Measurements from ENCODE around the gene CD109. TPM values are rescaled to one million over a fixed set of nuclear protein-coding genes. Genes with fewer than 3 reads are reported as not detected.

CD109 gene
- total RNA-seq, 5 donors from 2014 or later (not counting 1 experiment from before 2014, with no cell fraction given), result 0.59 to 1.0 (median 0.68) TPM

- H3K36me3 Mint-ChIP-seq, result no peaks in the 10 kb centered on the region
- ChIA-PET POLR2A (no interaction called here), CTCF (interaction anchor here (0.5 to 2.1 kb wide), 5 partner anchors 9 to 1462 kb away, joined by 3 to 15 read pairs (median 3); no protein-coding TSS in a partner anchor)
- H3K27ac ChIP-seq (ENCODE audit: low read length), result no peak overlapping the region
- no peaks in the 10 kb centered on the region for H3K9me3 ChIP-seq
- WGBS (ENCODE audit: insufficient coverage), result no CpG with 5 or more reads among the region's 2 CpGs
- no peak overlapping the region for H3K27ac Mint-ChIP-seq
- H3K27me3 ChIP-seq (replicated peaks in 1 of 2; ENCODE audit: control insufficient read depth in 2 of 2, extremely low read depth in 1 of 2, insufficient read depth in 2 of 2, low read length in 1 of 2), result no peaks in the 10 kb centered on the region
- no peaks in the 10 kb centered on the region for H3K4me1 ChIP-seq (ENCODE audit: control insufficient read depth in 1 of 2, extremely low read depth in 1 of 2, insufficient read depth in 2 of 2, low read length in 2 of 2)
- H3K4me3 Mint-ChIP-seq, result no peak overlapping the region
- DNase-seq (peak in 1 of 35 experiments; percentile 11), ATAC-seq (replicated peaks in 1 of 4) (peak in 3 of 4 experiments; percentile 40 to 51 (median 43))
- H3K4me1 Mint-ChIP-seq, result peaks cover 0 to 2% (median 0%) of the 10 kb centered on the region in 3 donors
- no peaks in the 10 kb centered on the region for H3K9me3 Mint-ChIP-seq
- H3K4me3 ChIP-seq (ENCODE audit: control insufficient read depth in 1 of 2, extremely low read depth in 1 of 2, low read length in 1 of 2), result no peak overlapping the region
- no peaks in the 10 kb centered on the region for H3K27me3 Mint-ChIP-seq
- H3K36me3 ChIP-seq (ENCODE audit: control insufficient read depth in 2 of 2, extremely low read depth in 1 of 2, insufficient read depth in 1 of 2, low read length in 1 of 2), result no peaks in the 10 kb centered on the region
These were observed 51.3 kb downstream of the CD109 start for GRCh38 chr6:73747289-73747688.

GRCh38 chr6:73752943-73753342 is 56.9 kb downstream of the CD109 start:
- CTCF ChIA-PET, result no interaction called here
- H3K27ac Mint-ChIP-seq, result no peak overlapping the region
- no CpG with 5 or more reads among the region's 3 CpGs for WGBS (ENCODE audit: insufficient coverage)

GRCh38 chr6:73766040-73766439 is 70.0 kb downstream of the CD109 start:
- ChIA-PET POLR2A (no interaction called here), CTCF (no interaction called here)
- DNase-seq, result no peak
- H3K27me3 Mint-ChIP-seq, result no peaks in the 10 kb centered on the region
- H3K27ac ChIP-seq (ENCODE audit: low read length), result no peak overlapping the region
- H3K4me1 ChIP-seq (ENCODE audit: control insufficient read depth in 1 of 2, extremely low read depth in 1 of 2, insufficient read depth in 2 of 2, low read length in 2 of 2), result no peaks in the 10 kb centered on the region
- H3K4me1 Mint-ChIP-seq, result no peaks in the 10 kb centered on the region
- no peak overlapping the region for H3K4me3 ChIP-seq (ENCODE audit: control insufficient read depth in 1 of 2, extremely low read depth in 1 of 2, low read length in 1 of 2)
- WGBS (ENCODE audit: insufficient coverage), result no CpG with 5 or more reads among the region's 1 CpG
- no peak overlapping the region for H3K27ac Mint-ChIP-seq
- H3K9me3 ChIP-seq, result no peaks in the 10 kb centered on the region
- H3K36me3 Mint-ChIP-seq, result no peaks in the 10 kb centered on the region
- ATAC-seq (replicated peaks in 1 of 4), result no peak
- H3K36me3 ChIP-seq (ENCODE audit: control insufficient read depth in 2 of 2, extremely low read depth in 1 of 2, insufficient read depth in 1 of 2, low read length in 1 of 2), result no peaks in the 10 kb centered on the region
- H3K27me3 ChIP-seq (replicated peaks in 1 of 2; ENCODE audit: control insufficient read depth in 2 of 2, extremely low read depth in 1 of 2, insufficient read depth in 2 of 2, low read length in 1 of 2), result no peaks in the 10 kb centered on the region
- no peaks in the 10 kb centered on the region for H3K9me3 Mint-ChIP-seq
- no peak overlapping the region for H3K4me3 Mint-ChIP-seq

More at GRCh38 chr6:73752943-73753342, 56.9 kb downstream of the CD109 start:
- no peaks in the 10 kb centered on the region for H3K4me1 Mint-ChIP-seq
- no peaks in the 10 kb centered on the region for H3K36me3 Mint-ChIP-seq
- Histone ChIP-seq H3K4me1 (ENCODE audit: control insufficient read depth in 1 of 2, extremely low read depth in 1 of 2, insufficient read depth in 2 of 2, low read length in 2 of 2) (no peaks in the 10 kb centered on the region), H3K27ac (ENCODE audit: low read length) (no peak overlapping the region), H3K36me3 (ENCODE audit: control insufficient read depth in 2 of 2, extremely low read depth in 1 of 2, insufficient read depth in 1 of 2, low read length in 1 of 2) (no peaks in the 10 kb centered on the region), H3K4me3 (ENCODE audit: control insufficient read depth in 1 of 2, extremely low read depth in 1 of 2, low read length in 1 of 2) (no peak overlapping the region), H3K9me3 (no peaks in the 10 kb centered on the region), H3K27me3 (replicated peaks in 1 of 2; ENCODE audit: control insufficient read depth in 2 of 2, extremely low read depth in 1 of 2, insufficient read depth in 2 of 2, low read length in 1 of 2) (no peaks in the 10 kb centered on the region)
- H3K4me3 Mint-ChIP-seq, result no peak overlapping the region
- H3K9me3 Mint-ChIP-seq, result no peaks in the 10 kb centered on the region
- POLR2A ChIA-PET, result no interaction called here
- ATAC-seq (replicated peaks in 1 of 4), result no peak
- no peaks in the 10 kb centered on the region for H3K27me3 Mint-ChIP-seq
- no peak for DNase-seq

- H3K36me3 Mint-ChIP-seq, result no peaks in the 10 kb centered on the region
- CTCF ChIA-PET, result interaction anchor here in 1 of 2 donors (2.0 kb wide), 1 partner anchor 1440 kb away, joined by 6 read pairs; no protein-coding TSS in a partner anchor
These were observed 72.6 kb downstream of the CD109 start for GRCh38 chr6:73768558-73768957.

GRCh38 chr6:73769976-73770375 is 74.0 kb downstream of the CD109 start:
- ATAC-seq (replicated peaks in 1 of 4) (no peak), DNase-seq (no peak)
- H3K4me1 Mint-ChIP-seq, result no peaks in the 10 kb centered on the region
- Histone ChIP-seq H3K27me3 (replicated peaks in 1 of 2; ENCODE audit: control insufficient read depth in 2 of 2, extremely low read depth in 1 of 2, insufficient read depth in 2 of 2, low read length in 1 of 2) (no peaks in the 10 kb centered on the region), H3K27ac (ENCODE audit: low read length) (no peak overlapping the region), H3K9me3 (no peaks in the 10 kb centered on the region), H3K36me3 (ENCODE audit: control insufficient read depth in 2 of 2, extremely low read depth in 1 of 2, insufficient read depth in 1 of 2, low read length in 1 of 2) (no peaks in the 10 kb centered on the region), H3K4me3 (ENCODE audit: control insufficient read depth in 1 of 2, extremely low read depth in 1 of 2, low read length in 1 of 2) (no peak overlapping the region), H3K4me1 (ENCODE audit: control insufficient read depth in 1 of 2, extremely low read depth in 1 of 2, insufficient read depth in 2 of 2, low read length in 2 of 2) (no peaks in the 10 kb centered on the region)
- ChIA-PET CTCF (interaction anchor here in 1 of 2 donors (0.6 to 2.0 kb wide), 2 partner anchors 60 to 1439 kb away, joined by 3 to 6 read pairs; no protein-coding TSS in a partner anchor), POLR2A (interaction anchor here in 1 of 2 donors (0.5 kb wide), 1 partner anchor 28 kb away, joined by 3 read pairs; no protein-coding TSS in a partner anchor)
- H3K27ac Mint-ChIP-seq, result no peak overlapping the region
- H3K9me3 Mint-ChIP-seq, result no peaks in the 10 kb centered on the region
- WGBS (ENCODE audit: insufficient coverage), result 80% methylated on average over 1 of the region's 1 CpG
- H3K27me3 Mint-ChIP-seq, result no peaks in the 10 kb centered on the region
- H3K36me3 Mint-ChIP-seq, result no peaks in the 10 kb centered on the region
- no peak overlapping the region for H3K4me3 Mint-ChIP-seq

More at GRCh38 chr6:73768558-73768957, 72.6 kb downstream of the CD109 start:
- H3K9me3 Mint-ChIP-seq, result no peaks in the 10 kb centered on the region
- POLR2A ChIA-PET, result no interaction called here
- no peaks in the 10 kb centered on the region for H3K27me3 Mint-ChIP-seq
- WGBS (ENCODE audit: insufficient coverage), result no CpG with 5 or more reads among the region's 1 CpG
- H3K4me3 ChIP-seq (ENCODE audit: control insufficient read depth in 1 of 2, extremely low read depth in 1 of 2, low read length in 1 of 2), result no peak overlapping the region
- H3K9me3 ChIP-seq, result no peaks in the 10 kb centered on the region
- no peaks in the 10 kb centered on the region for H3K27me3 ChIP-seq (replicated peaks in 1 of 2; ENCODE audit: control insufficient read depth in 2 of 2, extremely low read depth in 1 of 2, insufficient read depth in 2 of 2, low read length in 1 of 2)
- H3K4me1 ChIP-seq (ENCODE audit: control insufficient read depth in 1 of 2, extremely low read depth in 1 of 2, insufficient read depth in 2 of 2, low read length in 2 of 2), result no peaks in the 10 kb centered on the region
- H3K4me1 Mint-ChIP-seq, result no peaks in the 10 kb centered on the region
- no peaks in the 10 kb centered on the region for H3K36me3 ChIP-seq (ENCODE audit: control insufficient read depth in 2 of 2, extremely low read depth in 1 of 2, insufficient read depth in 1 of 2, low read length in 1 of 2)
- no peak overlapping the region for H3K4me3 Mint-ChIP-seq
- no peak for DNase-seq
- no peak overlapping the region for H3K27ac ChIP-seq (ENCODE audit: low read length)
- no peak overlapping the region for H3K27ac Mint-ChIP-seq
- no peak for ATAC-seq (replicated peaks in 1 of 4)

- POLR2A ChIA-PET, result no interaction called here
- Histone ChIP-seq H3K27me3 (replicated peaks in 1 of 2; ENCODE audit: control insufficient read depth in 2 of 2, extremely low read depth in 1 of 2, insufficient read depth in 2 of 2, low read length in 1 of 2) (no peaks in the 10 kb centered on the region), H3K36me3 (ENCODE audit: control insufficient read depth in 2 of 2, extremely low read depth in 1 of 2, insufficient read depth in 1 of 2, low read length in 1 of 2) (no peaks in the 10 kb centered on the region), H3K27ac (ENCODE audit: low read length) (no peak overlapping the region), H3K4me1 (ENCODE audit: control insufficient read depth in 1 of 2, extremely low read depth in 1 of 2, insufficient read depth in 2 of 2, low read length in 2 of 2) (no peaks in the 10 kb centered on the region), H3K9me3 (no peaks in the 10 kb centered on the region), H3K4me3 (ENCODE audit: control insufficient read depth in 1 of 2, extremely low read depth in 1 of 2, low read length in 1 of 2) (no peak overlapping the region)
- ATAC-seq (replicated peaks in 1 of 4) (no peak), DNase-seq (no peak)
- Mint-ChIP-seq H3K27me3 (no peaks in the 10 kb centered on the region), H3K36me3 (no peaks in the 10 kb centered on the region), H3K9me3 (no peaks in the 10 kb centered on the region), H3K4me1 (no peaks in the 10 kb centered on the region), H3K4me3 (no peak overlapping the region), H3K27ac (no peak overlapping the region)
- WGBS (ENCODE audit: insufficient coverage), result no CpG with 5 or more reads among the region's 1 CpG
- CTCF ChIA-PET, result no interaction called here
These were observed 78.3 kb downstream of the CD109 start for GRCh38 chr6:73774311-73774774.

GRCh38 chr6:73779943-73780342 is 83.9 kb downstream of the CD109 start:
- Histone ChIP-seq H3K4me1 (ENCODE audit: control insufficient read depth in 1 of 2, extremely low read depth in 1 of 2, insufficient read depth in 2 of 2, low read length in 2 of 2) (no peaks in the 10 kb centered on the region), H3K9me3 (no peaks in the 10 kb centered on the region), H3K27me3 (replicated peaks in 1 of 2; ENCODE audit: control insufficient read depth in 2 of 2, extremely low read depth in 1 of 2, insufficient read depth in 2 of 2, low read length in 1 of 2) (no peaks in the 10 kb centered on the region), H3K4me3 (ENCODE audit: control insufficient read depth in 1 of 2, extremely low read depth in 1 of 2, low read length in 1 of 2) (no peak overlapping the region), H3K27ac (ENCODE audit: low read length) (no peak overlapping the region), H3K36me3 (ENCODE audit: control insufficient read depth in 2 of 2, extremely low read depth in 1 of 2, insufficient read depth in 1 of 2, low read length in 1 of 2) (no peaks in the 10 kb centered on the region)
- Mint-ChIP-seq H3K4me1 (no peaks in the 10 kb centered on the region), H3K27ac (no peak overlapping the region), H3K9me3 (no peaks in the 10 kb centered on the region), H3K27me3 (no peaks in the 10 kb centered on the region), H3K4me3 (no peak overlapping the region), H3K36me3 (no peaks in the 10 kb centered on the region)
- DNase-seq, result no peak
- ChIA-PET POLR2A (no interaction called here), CTCF (no interaction called here)
- ATAC-seq (replicated peaks in 1 of 4), result no peak
